K562 treated with DMSO at 1 percent for 24 hours (cell line): ENCODE results near the gene REPIN1. TPM values are rescaled to one million over a fixed set of nuclear protein-coding genes. Genes with fewer than 3 reads are reported as not detected.

ENCODE experiments used
- total RNA-seq: library from RNA; unstranded; fragments of 300-600 nt; gene quantifications from 2 replicates; pipeline ENCODE4 v1.2.3, GENCODE V29; 2022; ENCODE audit warnings: low read depth; ENCODE audit not compliant: insufficient read depth

REPIN1 gene
- 337 and 374 TPM in 2 replicates for total RNA-seq

DNA sequence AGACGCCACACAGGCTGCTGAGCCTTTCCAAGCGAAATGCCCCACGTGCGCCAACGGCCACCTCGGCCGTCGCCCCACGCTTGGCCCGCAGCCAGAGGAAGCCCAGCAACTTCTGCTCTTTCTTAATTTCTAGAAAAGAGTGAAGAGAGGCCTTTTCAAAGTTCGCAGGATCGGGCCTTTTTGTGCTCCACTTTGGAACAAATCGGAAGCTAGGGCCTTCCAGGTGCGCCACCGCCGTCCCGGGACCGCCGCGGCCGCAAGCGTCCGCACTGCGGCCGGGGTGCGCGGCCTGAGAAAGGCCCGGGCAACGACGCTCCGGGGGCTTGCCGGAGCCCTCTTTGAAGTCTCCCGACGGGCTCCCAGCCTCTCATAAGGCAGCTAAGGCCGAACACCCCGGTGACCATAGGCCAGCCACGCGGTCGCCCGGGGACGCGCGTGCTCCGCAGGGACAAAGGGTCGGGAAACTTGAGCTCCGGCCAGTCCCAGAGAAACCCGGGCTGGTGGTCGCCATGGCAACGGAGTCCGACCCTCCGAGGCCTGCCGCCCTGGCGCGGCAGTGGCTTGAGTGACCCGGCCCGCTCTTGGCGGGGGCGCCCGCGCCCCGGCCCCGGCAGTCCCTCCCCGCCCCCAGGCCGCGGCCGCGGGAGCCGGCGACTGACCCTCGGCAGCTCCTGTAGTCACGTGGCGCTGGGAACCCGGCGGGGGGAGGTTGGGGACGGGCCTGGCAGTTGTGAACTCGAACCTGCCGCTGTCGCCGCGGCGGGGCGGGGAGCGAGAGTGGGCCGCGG is at the start of gene REPIN1:
REPIN1 (plus strand) TSS at position 727 of the 788 bp plus-strand sequence. CDS start 890 bp downstream, outside the sequence.

GRCh38 chr7:150322833-150323681 is 45.6 kb upstream of the REPIN1 start, which contains the start of the genes ACTR3C and LRRC61:
ACTR3C (minus strand) TSS chr7:150323545; CDS start chr7:150295296, 28,249 bp downstream.
LRRC61 (plus strand) TSS chr7:150323355; CDS start chr7:150336862, 13,507 bp downstream.

DNA sequence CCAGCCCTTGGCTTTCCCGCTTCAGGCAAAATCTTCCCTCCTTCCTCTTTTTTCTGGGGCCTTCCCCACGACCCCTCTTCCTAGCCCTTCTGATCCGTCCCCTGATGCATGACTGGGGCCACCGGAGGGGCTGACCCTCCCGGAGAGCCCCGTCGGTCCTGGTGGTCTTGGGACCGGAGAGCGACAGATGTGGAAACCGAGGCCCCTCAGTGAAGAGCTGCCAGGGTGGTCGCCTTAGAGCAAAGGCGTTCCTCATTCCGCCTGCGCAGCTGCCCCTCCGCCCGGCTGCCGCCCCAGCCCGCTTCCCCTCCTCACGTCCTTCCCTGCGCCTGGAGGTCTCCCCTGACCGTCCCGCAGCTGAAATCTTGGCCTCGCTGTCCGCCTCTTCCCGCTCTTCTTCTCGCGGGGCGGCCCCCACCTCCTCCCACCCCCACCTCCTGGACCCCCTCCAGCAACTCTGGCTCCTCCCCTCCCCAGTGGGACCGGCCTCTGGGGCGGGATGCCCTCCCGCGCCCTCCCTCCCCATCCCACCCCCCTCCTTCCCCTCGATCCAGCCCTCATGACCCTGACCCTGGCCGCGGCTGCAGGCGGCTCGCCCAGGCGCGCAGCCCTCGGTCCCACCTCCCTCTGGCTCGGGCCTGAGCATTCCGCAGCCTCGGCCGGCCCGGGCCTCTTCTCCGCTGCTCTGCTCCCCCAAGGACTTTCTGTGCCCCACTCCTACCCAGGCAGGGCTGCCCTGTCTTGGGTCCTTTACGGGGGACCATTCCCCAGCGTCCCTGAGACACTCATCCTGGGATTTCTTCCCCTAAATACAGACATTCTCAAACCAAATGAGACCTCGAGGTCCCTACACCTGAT is 27.1 kb upstream of the REPIN1 start, which contains the start of gene RARRES2:
RARRES2 (minus strand) TSS at position 367 of the 858 bp plus-strand sequence. CDS start 1,020 bp downstream, outside the sequence.

DNA sequence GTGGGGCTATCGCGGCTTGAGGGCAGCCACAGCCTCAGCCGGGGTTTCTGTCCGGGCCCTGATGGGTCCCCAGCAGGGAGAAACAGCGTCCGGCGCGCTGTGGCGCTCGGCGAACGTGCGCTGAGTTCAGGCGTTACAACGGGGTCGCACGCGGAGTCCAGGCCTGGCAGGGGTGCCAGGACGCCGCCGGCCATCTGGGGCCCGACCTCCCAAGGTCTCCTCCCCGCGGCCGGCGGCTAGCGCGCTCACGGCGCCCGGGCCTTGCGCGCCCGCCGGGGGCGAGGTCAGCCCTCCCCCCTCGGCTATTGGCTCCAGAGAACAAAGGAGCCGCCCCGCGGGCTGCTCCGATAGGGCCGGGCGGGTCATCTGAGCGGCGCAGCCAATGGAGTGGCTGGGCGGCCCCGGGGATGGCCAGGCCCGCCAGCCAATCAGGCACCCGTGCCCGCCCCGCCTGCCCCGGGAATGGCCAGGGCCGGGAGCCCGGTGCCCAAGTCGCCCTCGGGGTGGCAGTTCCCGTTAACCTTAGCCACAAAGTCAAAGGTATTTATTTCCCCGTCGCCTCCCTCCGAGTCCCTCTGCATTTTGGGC is 10.3 kb downstream of the REPIN1 start, which contains the start of gene ZNF775:
ZNF775 (plus strand) TSS at position 478 of the 588 bp plus-strand sequence. CDS start 9,141 bp downstream, outside the sequence.

Other genes starting within 250 kb of the REPIN1 start
- 115 and 138 TPM in 2 replicates for gene LRRC61, start 45.5 kb upstream of the REPIN1 start, total RNA-seq
- 14.3 and 16.2 TPM in 2 replicates for gene ACTR3C, start 45.3 kb upstream of the REPIN1 start, total RNA-seq
- gene RARRES2, start 27.2 kb upstream of the REPIN1 start, total RNA-seq, result 1.5 and 1.6 TPM in 2 replicates
- gene ZNF775, start 10.5 kb downstream of the REPIN1 start, total RNA-seq, result 41.9 and 43.7 TPM in 2 replicates
- 0.06 TPM in 1 of 2 replicates, not detected in the other for gene GIMAP8, start 81.8 kb downstream of the REPIN1 start, total RNA-seq
- not detected in 2 replicates for gene GIMAP7, start 146.1 kb downstream of the REPIN1 start, total RNA-seq
- gene GIMAP4, start 198.6 kb downstream of the REPIN1 start, total RNA-seq, result not detected in 2 replicates